Body of pancreas (tissue), 4 donors: Measurements from ENCODE around the gene PGPEP1.

ENCODE experiments used
- CTCF ChIP-seq, 7 experiments: fragments of 450-650 bp in 4 of 7; fragments of 200-600 bp in 3 of 7; sonication (generic) in 3 of 7; IDR thresholded peaks; one replicate each; pipeline ENCODE4 v1.5.1; 2016 to 2019; ENCODE audit warnings: antibody characterized with exemption in 7 of 7
- POLR2A ChIP-seq, 3 donors: fragments of 450-650 bp; IDR thresholded peaks; one replicate each; pipeline ENCODE4 v1.6.1; 2016; ENCODE audit warnings: antibody characterized with exemption in 3 of 3, mild to moderate bottlenecking in 2 of 3

- TF ChIP-seq CTCF (IDR thresholded peaks at IDR 0.05) (no peak), POLR2A (IDR thresholded peaks at IDR 0.05) (no peak)
Observed at GRCh38 chr19:18310966-18311365, 29.4 kb upstream of the PGPEP1 start.
